H1 (cell line): ENCODE data around the gene OR56A4. TPM values are rescaled to one million over a fixed set of nuclear protein-coding genes. Genes with fewer than 3 reads are reported as not detected.

Experiments used
- polyA plus RNA-seq, 7 experiments: library from polyadenylated mRNA; depleted of rRNA in 3 of 7; stranded (reverse) in 5 of 7; unstranded in 2 of 7; fragments of >200 nt in 5 of 7; fragments of 200-250 nt in 2 of 7; gene quantifications; 1 replicate in 5 of 7; 2 replicates in 1 of 7; 4 replicates in 1 of 7; pipeline versions ENCODE4 v1.2.1 to v1.2.3, GENCODE V29; 2011 to 2013; ENCODE audit warnings: missing spikeins in 2 of 7, mixed read lengths in 2 of 7
- small RNA-seq: library from polyadenylated mRNA; stranded (forward); fragments of <200 nt; extraction: miRNeasy Mini kit (QIAGEN cat#:217004); gene quantifications from one replicate; pipeline ENCODE3, GENCODE V24; 2013; ENCODE audit not compliant: insufficient read depth
- total RNA-seq: library from RNA; stranded (reverse); fragmentation: NEBNext Ultra II Directional; extraction: Animal tissue kit (Norgen Biotek cat#: 25700); gene quantifications from 2 replicates; pipeline ENCODE4 v1.2.1, GENCODE V29; 2021

The OR56A4 gene
- total and polyA plus RNA-seq, 2 of the 8 experiments (the other 6 are each of a cell fraction or from before 2014, with no cell fraction given): 0.15 TPM; not detected in 1

Small RNA genes within 50 kb of the gene (small RNA-seq; reads per million reads assigned to genes)
- not detected for gene RNA5SP329

Other genes starting within 250 kb of the OR56A4 start
- gene OR52N5, start 223.6 kb downstream of the OR56A4 start, total RNA-seq: not detected in 2 replicates
- gene OR52N5, start 223.6 kb downstream of the OR56A4 start, polyA plus RNA-seq (2011; rRNA removed): 0.06 and 0.12 TPM in 2 replicates
- gene OR52N1, start 215.7 kb downstream of the OR56A4 start, total RNA-seq: not detected in 2 replicates
- 0.09 TPM in 1 of 2 replicates, not detected in the other for gene OR52N1, start 215.7 kb downstream of the OR56A4 start, polyA plus RNA-seq (2011; rRNA removed)
- gene OR52N2, start 198.0 kb downstream of the OR56A4 start, total RNA-seq: 0.33 and 0.39 TPM in 2 replicates
- 3.8 and 4.8 TPM in 2 replicates for gene OR52N2, start 198.0 kb downstream of the OR56A4 start, polyA plus RNA-seq (2011; rRNA removed)
- not detected in 2 replicates for gene OR52E6, start 165.0 kb downstream of the OR56A4 start, total RNA-seq
- 0.14 TPM in 1 of 2 replicates, not detected in the other for gene OR52E6, start 165.0 kb downstream of the OR56A4 start, polyA plus RNA-seq (2011; rRNA removed)
- not detected in 2 replicates for gene OR52E8, start 149.3 kb downstream of the OR56A4 start, total RNA-seq
- gene OR52E8, start 149.3 kb downstream of the OR56A4 start, polyA plus RNA-seq (2011; rRNA removed): not detected in 2 replicates
- not detected in 2 replicates for gene OR52E4, start 126.3 kb downstream of the OR56A4 start, total RNA-seq
- not detected in 2 replicates for gene OR52E4, start 126.3 kb downstream of the OR56A4 start, polyA plus RNA-seq (2011; rRNA removed)
- gene OR52E5, start 113.7 kb downstream of the OR56A4 start, total RNA-seq: not detected in 2 replicates
- not detected in 2 replicates for gene OR52E5, start 113.7 kb downstream of the OR56A4 start, polyA plus RNA-seq (2011; rRNA removed)
- gene OR56A3, start 64.7 kb downstream of the OR56A4 start, total RNA-seq: not detected in 2 replicates
- not detected in 2 replicates for gene OR56A3, start 64.7 kb downstream of the OR56A4 start, polyA plus RNA-seq (2011; rRNA removed)
- not detected in 2 replicates for gene OR56A5, start 38.5 kb downstream of the OR56A4 start, total RNA-seq
- 0.08 and 0.14 TPM in 2 replicates for gene OR56A5, start 38.5 kb downstream of the OR56A4 start, polyA plus RNA-seq (2011; rRNA removed)
- gene OR52L1, start 20.0 kb downstream of the OR56A4 start, total RNA-seq: not detected in 2 replicates
- 0.06 and 0.24 TPM in 2 replicates for gene OR52L1, start 20.0 kb downstream of the OR56A4 start, polyA plus RNA-seq (2011; rRNA removed)
- 0.06 and 0.09 TPM in 2 replicates for gene OR56A1, start 23.8 kb upstream of the OR56A4 start, total RNA-seq
- 0.02 and 0.20 TPM in 2 replicates for gene OR56A1, start 23.8 kb upstream of the OR56A4 start, polyA plus RNA-seq (2011; rRNA removed)
- gene OR56B4, start 100.7 kb upstream of the OR56A4 start, total RNA-seq: not detected in 2 replicates
- not detected in 2 replicates for gene OR56B4, start 100.7 kb upstream of the OR56A4 start, polyA plus RNA-seq (2011; rRNA removed)
- not detected in 2 replicates for gene OR52B2, start 163.4 kb upstream of the OR56A4 start, total RNA-seq
- gene OR52B2, start 163.4 kb upstream of the OR56A4 start, polyA plus RNA-seq (2011; rRNA removed): 0.15 TPM in 1 of 2 replicates, not detected in the other
- gene OR52W1, start 192.3 kb upstream of the OR56A4 start, total RNA-seq: not detected in 2 replicates
- gene OR52W1, start 192.3 kb upstream of the OR56A4 start, polyA plus RNA-seq (2011; rRNA removed): not detected in 2 replicates
- not detected in 2 replicates for gene C11orf42, start 198.6 kb upstream of the OR56A4 start, total RNA-seq
- not detected in 2 replicates for gene C11orf42, start 198.6 kb upstream of the OR56A4 start, polyA plus RNA-seq (2011; rRNA removed)
- 16.8 TPM in 2 replicates for gene FHIP1B, start 227.7 kb upstream of the OR56A4 start, total RNA-seq
- 41.9 and 67.1 TPM in 2 replicates for gene FHIP1B, start 227.7 kb upstream of the OR56A4 start, polyA plus RNA-seq (2011; rRNA removed)
- 0.33 TPM in 1 of 2 replicates, not detected in the other for gene CNGA4, start 232.1 kb upstream of the OR56A4 start, total RNA-seq
- gene CNGA4, start 232.1 kb upstream of the OR56A4 start, polyA plus RNA-seq (2011; rRNA removed): 0.29 and 0.74 TPM in 2 replicates